Limb (tissue), 2 donors: Measurements from ENCODE around the gene ABHD1.

Experiments used
- DNase-seq, 2 donors: peaks; one replicate each; pipeline ENCODE4 v3.0.0-alpha.2; 2016; ENCODE audit errors: extremely low spot score in 2 of 2

Gene ABHD1

GRCh38 chr2:27135478-27135955 lies 11.9 kb downstream of the ABHD1 start:
- DNase-seq, result no peak

DNA sequence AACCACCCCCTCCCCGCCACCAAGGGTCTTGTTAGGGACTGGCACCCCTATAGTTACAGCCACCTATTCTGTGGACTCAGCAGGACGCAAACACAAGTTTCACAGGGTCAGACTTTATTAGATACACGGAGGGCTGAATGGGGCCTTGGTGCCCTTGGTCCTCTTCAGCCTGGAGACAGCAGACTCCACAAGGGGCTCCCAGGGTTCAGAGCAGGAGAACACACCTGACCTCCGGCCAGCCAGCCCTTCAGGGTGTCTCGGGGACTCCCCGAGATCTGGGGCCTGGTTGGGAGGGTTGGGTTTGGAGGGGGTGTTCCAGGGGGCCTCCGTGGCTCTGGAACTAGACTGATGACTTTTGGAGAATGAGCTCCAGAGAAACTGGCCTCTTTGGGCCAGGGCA lies 13.1 kb downstream of the ABHD1 start:
- DNase-seq, result no peak

DNA sequence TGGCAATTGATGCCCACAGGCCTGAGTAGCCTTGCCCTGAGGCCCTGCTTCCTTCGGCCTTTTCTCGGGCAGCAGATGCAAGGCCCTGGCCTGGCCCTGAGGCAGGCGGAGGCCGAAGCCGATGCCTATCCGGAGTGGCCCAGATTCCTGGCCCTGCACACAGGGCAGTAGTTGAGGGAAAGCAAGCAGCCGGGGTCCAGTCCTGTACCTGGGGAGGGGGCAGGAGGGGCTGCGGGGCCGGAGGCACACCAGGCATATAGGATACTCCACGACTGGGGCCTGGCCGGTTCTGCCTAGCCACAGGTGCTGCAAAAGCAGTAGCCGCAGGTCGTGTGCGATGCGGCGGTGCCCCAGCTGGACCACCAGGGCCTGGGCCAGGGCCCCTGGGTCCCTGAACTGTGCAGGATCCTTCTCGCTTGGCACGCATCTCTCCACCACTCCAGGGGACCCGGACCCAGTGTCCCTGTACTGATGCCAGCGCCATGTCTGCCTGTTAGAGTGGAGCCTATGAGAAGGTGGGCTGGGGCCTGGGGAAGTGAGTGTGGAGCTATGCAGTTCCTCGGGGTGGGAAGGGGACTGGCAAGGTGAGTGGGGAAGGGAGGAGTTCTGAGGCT lies 13.8 kb downstream of the ABHD1 start:
- no peak for DNase-seq

DNA sequence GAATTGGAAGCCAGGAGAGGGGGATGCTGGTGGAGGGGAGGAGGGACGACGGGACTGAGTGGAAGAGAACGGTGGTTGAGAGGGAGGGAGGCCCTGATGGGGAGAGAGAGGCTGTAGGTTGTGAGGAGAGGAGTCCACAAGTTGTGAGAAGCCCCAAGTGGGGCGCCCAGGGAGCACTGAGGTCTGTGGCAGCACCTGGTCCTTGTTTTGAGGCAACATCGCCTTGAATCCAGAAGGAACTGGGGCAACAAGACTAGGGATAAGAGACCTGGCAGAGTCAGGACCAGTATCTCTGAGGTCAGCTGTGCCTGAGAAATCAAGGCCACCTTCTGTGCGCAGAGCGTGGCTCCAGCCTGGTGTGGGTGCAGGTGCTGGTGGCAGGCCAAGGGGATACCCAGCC lies 14.5 kb downstream of the ABHD1 start:
- DNase-seq, result no peak

GRCh38 chr2:27139310-27139709 lies 15.7 kb downstream of the ABHD1 start, which contains the start of gene PRR30:
Gene PRR30 (minus strand): TSS chr2:27139410. CDS start chr2:27138329, 1,081 bp downstream.
- no peak for DNase-seq

DNA sequence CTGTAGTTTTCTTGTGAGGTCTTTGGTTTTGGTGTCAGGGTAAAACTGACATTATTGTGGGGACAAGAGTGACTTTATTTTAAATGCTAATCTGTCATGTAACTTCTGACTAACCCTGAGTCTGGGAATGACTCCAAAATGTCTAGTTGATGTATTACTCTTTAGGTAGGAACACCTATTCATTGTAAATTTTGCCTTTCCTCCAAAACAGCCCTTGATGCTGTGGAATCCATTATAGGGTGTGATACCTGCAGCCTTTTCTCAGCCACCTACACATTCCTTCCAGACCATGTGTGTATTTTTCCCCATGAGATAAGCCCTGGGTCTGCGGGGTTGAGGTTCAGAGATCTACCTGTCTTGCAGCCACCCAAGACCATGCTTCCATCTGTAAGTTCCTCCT lies 19.7 kb downstream of the ABHD1 start:
- DNase-seq, result no peak

DNA sequence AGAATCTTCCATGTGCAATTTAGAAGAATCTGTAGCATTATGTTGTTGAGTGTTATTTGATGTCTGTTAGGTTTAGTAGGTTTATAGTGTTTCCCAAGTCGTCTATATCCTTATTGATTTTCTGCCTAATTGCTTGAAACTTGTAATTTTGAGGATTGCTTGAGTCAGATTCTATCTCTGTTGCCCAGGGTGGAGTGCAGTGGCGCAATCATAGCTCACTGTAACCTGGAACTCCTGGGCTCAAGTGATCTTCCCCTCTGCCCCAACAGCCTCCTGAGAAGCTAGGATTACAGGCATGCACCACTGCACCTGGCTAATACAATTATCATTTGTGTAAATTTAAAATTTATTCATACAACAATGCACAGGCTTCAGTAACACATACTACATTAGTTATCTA lies 22.1 kb downstream of the ABHD1 start:
- no peak for DNase-seq

DNA sequence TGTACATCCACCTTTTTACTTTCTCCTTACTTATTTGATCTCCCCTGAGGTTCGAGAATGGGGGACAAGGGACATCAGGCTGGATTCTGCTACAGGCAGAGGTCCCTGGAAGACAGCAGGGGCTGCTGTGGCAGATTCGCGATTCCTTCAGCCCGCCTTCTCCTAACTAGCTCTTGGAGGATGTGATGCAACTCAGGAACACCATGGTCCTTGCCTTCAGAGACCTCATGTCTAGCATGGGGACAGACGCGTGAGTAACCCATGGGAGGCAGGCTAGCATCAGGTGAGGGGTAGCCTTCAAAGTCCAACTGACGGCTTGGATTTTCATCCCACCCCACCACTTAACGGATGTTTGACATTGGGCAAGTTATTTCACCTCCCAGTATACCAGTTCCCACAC lies 24.3 kb downstream of the ABHD1 start:
- DNase-seq, result no peak

GRCh38 chr2:27148801-27149439 lies 25.3 kb downstream of the ABHD1 start, which contains the start of gene TCF23:
Gene TCF23 (plus strand): TSS chr2:27149004. CDS start chr2:27149134, 130 bp downstream.
- DNase-seq, result no peak

- DNase-seq, result no peak
Measured at GRCh38 chr2:27149570-27150405, 26.2 kb downstream of the ABHD1 start.

GRCh38 chr2:27150639-27151230 lies 27.1 kb downstream of the ABHD1 start:
- no peak for DNase-seq

- no peak for DNase-seq
Measured at GRCh38 chr2:27152102-27152795, 28.6 kb downstream of the ABHD1 start.

GRCh38 chr2:27152796-27153464 lies 29.3 kb downstream of the ABHD1 start:
- no peak for DNase-seq

DNA sequence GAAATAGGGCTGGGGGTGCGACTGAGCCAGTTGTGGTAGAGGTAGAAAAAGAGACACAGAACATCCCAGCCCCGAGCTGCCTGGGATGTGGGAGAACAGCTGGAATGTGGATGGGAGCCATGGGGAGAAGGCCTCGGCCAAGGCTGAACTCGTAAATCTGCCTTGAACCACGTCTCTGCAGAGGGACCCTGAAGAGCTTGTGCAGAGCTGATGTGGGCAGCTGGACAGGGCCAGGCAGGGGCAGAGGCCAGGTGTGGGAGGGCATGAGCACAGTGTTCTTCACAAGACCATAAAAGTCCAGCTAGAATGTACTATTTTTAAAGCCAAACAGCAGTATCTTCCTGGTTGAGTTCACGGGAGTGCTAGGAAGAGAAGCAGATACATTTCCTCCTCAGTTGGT lies 30.9 kb downstream of the ABHD1 start:
- no peak for DNase-seq

- no peak for DNase-seq
Measured at GRCh38 chr2:27155069-27155520, 31.5 kb downstream of the ABHD1 start.

DNA sequence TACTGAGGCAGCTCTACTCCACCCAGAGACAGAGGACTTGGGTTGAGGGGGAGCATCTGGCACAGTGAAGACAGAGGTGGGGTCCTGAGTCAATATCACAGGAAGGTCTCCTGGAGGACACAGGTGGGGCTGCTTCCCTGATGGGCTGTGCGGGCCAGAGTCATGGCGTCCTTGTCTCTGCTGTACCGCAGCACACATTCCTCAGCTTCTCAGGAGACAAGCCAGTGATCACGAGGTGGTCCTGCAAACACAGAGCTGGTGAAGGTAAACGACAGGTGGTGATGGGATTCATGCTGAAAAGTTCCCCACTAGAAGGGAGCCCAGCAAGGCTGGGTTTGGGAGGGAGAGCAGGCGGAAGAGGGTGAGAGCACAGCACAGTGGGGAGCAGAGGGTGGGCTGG lies 34.9 kb downstream of the ABHD1 start:
- DNase-seq, result no peak

- DNase-seq, result no peak
Measured at GRCh38 chr2:27159271-27159670, 35.7 kb downstream of the ABHD1 start.

DNA sequence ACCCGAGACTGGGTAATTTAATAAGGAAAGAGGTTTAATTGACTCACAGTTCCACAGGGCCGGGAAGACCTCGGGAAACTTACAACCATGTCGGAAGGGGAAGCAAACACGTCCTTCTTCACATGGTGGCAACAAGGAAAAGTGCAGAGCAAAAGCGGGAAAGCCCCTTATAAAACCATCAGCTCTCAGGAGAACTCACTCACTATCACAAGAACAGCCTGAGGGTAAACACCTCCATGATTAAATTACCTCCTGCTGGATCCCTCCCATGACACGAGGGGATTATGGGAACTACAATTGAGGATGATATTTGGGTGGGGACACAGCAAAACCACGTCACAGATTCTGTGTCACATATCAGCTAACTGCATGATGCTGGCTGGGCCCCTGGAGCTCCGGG lies 36.6 kb downstream of the ABHD1 start:
- no peak for DNase-seq

GRCh38 chr2:27162151-27163121 lies 38.8 kb downstream of the ABHD1 start:
- DNase-seq, result no peak
